GM12878 (cell line): ENCODE results near the gene IL16. TPM values are rescaled to one million over a fixed set of nuclear protein-coding genes. Genes with fewer than 3 reads are reported as not detected.

Source experiments
- ATAC-seq: fragments of 200-7000 bp; cut with Tn5 transposase; 3 replicates; pipeline ENCODE4 v1.9.1; 2020; ENCODE audit warnings: mild to moderate bottlenecking, moderate library complexity
- BruUV-seq: library from RNA; stranded (reverse); fragments of 400-500 nt; replicated peaks from 2 replicates; lab custom pipeline; 2021; lab: Mats Ljungman, UMichigan
- CTCF ChIA-PET: fragments of 300-600 bp; sonication (Branson Sonifier 250); formaldehyde crosslinking; extraction: SDS; loops from one replicate; lab custom pipeline; 2021; ENCODE audit warnings: inconsistent platforms; lab: Yijun Ruan, JAX
- POLR2A ChIA-PET: fragments of 350-600 bp; formaldehyde crosslinking; extraction: SDS; loops from one replicate; lab custom pipeline; 2021; ENCODE audit warnings: inconsistent platforms; lab: Charles Lee
- RAD21 ChIA-PET: fragments of 300-600 bp; sonication (Branson Sonifier 250); formaldehyde crosslinking; loops from one replicate; lab custom pipeline; 2023; ENCODE audit warnings: antibody characterized with exemption; ENCODE audit not compliant: unreplicated experiment; lab: Charles Lee
- SMC1A ChIA-PET: fragments of 300-600 bp; sonication (Branson Sonifier 250); formaldehyde crosslinking; loops from one replicate; lab custom pipeline; 2023; ENCODE audit not compliant: unreplicated experiment, uncharacterized antibody; lab: Charles Lee
- DNase-seq: peaks from one replicate; pipeline ENCODE4 v3.0.0-alpha.2; 2011; ENCODE audit warnings: low read depth, low spot score
- FAIRE-seq: peaks from 3 replicates; lab custom pipeline; 2011; peaks lifted over from hg19 to GRCh38; lab: Jason Lieb, UNC
- H2AFZ ChIP-seq: 2 replicates; pipeline ENCODE4 v1.6.0; 2011; ENCODE audit warnings: low read depth, low read length, control low read depth; ENCODE audit not compliant: control insufficient read depth
- H3K27ac ChIP-seq: 2 replicates; pipeline ENCODE4 v1.5.1; 2011; ENCODE audit warnings: control low read depth; ENCODE audit not compliant: control insufficient read depth, insufficient read depth
- H3K27me3 ChIP-seq, 2 experiments: replicated peaks in 1 of 2; 2 replicates each; pipeline versions ENCODE4 v1.6.0 to v1.6.1; 2011; ENCODE audit warnings: low read length in 1 of 2; ENCODE audit not compliant: control insufficient read depth in 2 of 2, insufficient read depth in 2 of 2
- H3K36me3 ChIP-seq, 2 experiments: 2 replicates each; pipeline ENCODE4 v1.5.1; 2011; ENCODE audit warnings: low read length in 1 of 2; ENCODE audit not compliant: control insufficient read depth in 2 of 2, insufficient read depth in 2 of 2
- H3K4me1 ChIP-seq: 2 replicates; pipeline ENCODE4 v1.6.1; 2011; ENCODE audit warnings: mild to moderate bottlenecking, low read length, moderate library complexity, mixed read lengths; ENCODE audit not compliant: control insufficient read depth, insufficient read depth
- H3K4me2 ChIP-seq: 2 replicates; pipeline ENCODE4 v1.6.0; 2011; ENCODE audit warnings: control low read depth; ENCODE audit not compliant: control insufficient read depth, insufficient read depth
- H3K4me3 ChIP-seq: fragments of 200-600 bp; sonication (generic); 2 replicates; pipeline ENCODE4 v1.5.1; 2016
- H3K79me2 ChIP-seq: 2 replicates; pipeline ENCODE4 v1.6.0; 2011; ENCODE audit warnings: low read length; ENCODE audit not compliant: control insufficient read depth, insufficient read depth
- H3K9ac ChIP-seq: 2 replicates; pipeline ENCODE4 v1.8.0; 2011; ENCODE audit warnings: low read length, control low read depth, mixed read lengths; ENCODE audit not compliant: control insufficient read depth, insufficient read depth
- H3K9me3 ChIP-seq: replicated peaks from 3 replicates; pipeline ENCODE4 v1.5.1; 2011; ENCODE audit warnings: mild to moderate bottlenecking, low read length; ENCODE audit not compliant: control insufficient read depth, insufficient read depth
- H4K20me1 ChIP-seq: 2 replicates; pipeline ENCODE4 v1.6.0; 2011; ENCODE audit not compliant: control insufficient read depth, insufficient read depth
- BCL3 ChIP-seq: IDR thresholded peaks from 2 replicates; pipeline ENCODE4 v1.6.1; 2011; ENCODE audit warnings: borderline replicate concordance, low read depth, mild to moderate bottlenecking, moderate library complexity, low read length; ENCODE audit not compliant: insufficient read depth, poor library complexity, severe bottlenecking
- HDGF ChIP-seq: fragments of 450-650 bp; IDR thresholded peaks from 2 replicates; pipeline ENCODE4 v1.6.1; 2016; ENCODE audit warnings: antibody characterized with exemption
- WGBS: methylation state at CpG from one replicate; pipeline ENCODE4 v1.1.6; 2016; ENCODE audit warnings: low lambda C conversion rate; ENCODE audit not compliant: insufficient replicate concordance, insufficient coverage; ENCODE audit errors: missing lambda C conversion rate; 5-methylcytosine and 5-hydroxymethylcytosine counted together
- in situ Hi-C: fragments of 300-500 bp; cut with MboI; formaldehyde crosslinking; loops from 9 replicates; pipeline ENCODE4 v1.14.3; 2018; ENCODE audit warnings: mixed read lengths
- intact Hi-C: fragments of 100-400 bp; cut with micrococcal nuclease; formaldehyde crosslinking; loops from one replicate; pipeline ENCODE4 v1.14.2; 2022; ENCODE audit not compliant: unreplicated experiment
- polyA plus RNA-seq, 11 experiments: library from polyadenylated mRNA; depleted of rRNA in 4 of 11; unstranded in 6 of 11; stranded (reverse) in 5 of 11; fragments of >200 nt; fragmentation: Nextera tagmentation in 4 of 11; fragmentation: Illumina TruSeq in 1 of 11; extraction: Ambion mirVana in 4 of 11; extraction: Trizol in 1 of 11; gene quantifications; 1 replicate in 1 of 11; 2 replicates in 10 of 11; pipeline versions ENCODE4 v1.2.1 to v1.2.3, GENCODE V29; 2011 to 2016; ENCODE audit warnings: inconsistent platforms in 2 of 11, missing spikeins in 2 of 11, low read depth in 1 of 11
- total RNA-seq, 4 experiments: library from RNA; depleted of rRNA in 3 of 4; stranded (reverse); fragments of >200 nt in 3 of 4; fragmentation: Illumina TruSeq in 1 of 4; extraction: Trizol in 1 of 4; gene quantifications; 2 replicates each; pipeline versions ENCODE4 v1.2.1 to v1.2.3, GENCODE V29; 2013 to 2021

Gene IL16
- total and polyA plus RNA-seq, 10 of the 15 experiments (the other 5 are each of a cell fraction or from before 2014, with no cell fraction given), result 21.7 to 206 (median 44.5) TPM

GRCh38 chr15:81326466-81327212 is 130.0 kb downstream of the IL16 start:
- no peak for DNase-seq
- ChIA-PET CTCF (interaction anchor here (0.8 to 6.5 kb wide), 8 partner anchors 9 to 357 kb away, joined by 3 to 50 read pairs (median 4); no protein-coding TSS in a partner anchor), POLR2A (interaction anchor here (0.6 to 1.2 kb wide), 6 partner anchors 10 to 330 kb away, joined by 3 to 7 read pairs (median 4); no protein-coding TSS in a partner anchor), SMC1A (interaction anchor here (0.8 to 4.1 kb wide), 12 partner anchors 9 to 326 kb away, joined by 3 to 26 read pairs (median 6); partner anchors contain the start of gene TLNRD1), RAD21 (interaction anchor here (0.6 to 3.5 kb wide), 8 partner anchors 10 to 60 kb away, joined by 3 to 14 read pairs (median 4); no protein-coding TSS in a partner anchor)
- no TSS peak for BruUV-seq
- no peak overlapping the region for H2AFZ ChIP-seq
- ATAC-seq, result no peak
- no peak overlapping the region for H3K4me3 ChIP-seq
- H3K4me1 ChIP-seq, result peaks cover 8% of the 10 kb centered on the region
- intact Hi-C loops, result no loop called here
- H3K27me3 ChIP-seq, result no peaks in the 10 kb centered on the region
- 91% methylated on average over 7 of the region's 7 CpGs for WGBS
- H3K4me2 ChIP-seq, result no peak overlapping the region
- FAIRE-seq, result no peak
- in situ Hi-C loops, result no loop called here
- no peaks in the 10 kb centered on the region for H3K36me3 ChIP-seq
- H3K9me3 ChIP-seq, result no peaks in the 10 kb centered on the region
- peak; percentile 31 for TF ChIP-seq BCL3
- TF ChIP-seq HDGF, result no peak
- H3K27ac ChIP-seq, result no peak overlapping the region
- no peak overlapping the region for H3K9ac ChIP-seq
- peaks cover 4% of the 10 kb centered on the region for H3K79me2 ChIP-seq
- no peaks in the 10 kb centered on the region for H4K20me1 ChIP-seq
